Measurements from ENCODE around the gene AUTS2. TPM values are rescaled to one million over a fixed set of nuclear protein-coding genes. Genes with fewer than 3 reads are reported as not detected.

Gene AUTS2
- total RNA-seq, 1 experiment from 2014 or later = 38.5 TPM

- Histone ChIP-seq H3K9ac (ENCODE audit: low read length) (no peak overlapping the region), H3K36me3 (ENCODE audit: insufficient read depth, low read length) (no peaks in the 10 kb centered on the region), H2AFZ (ENCODE audit: low read length) (no peak overlapping the region), H3K27ac (ENCODE audit: low read length) (no peak overlapping the region), H3K4me2 (ENCODE audit: low read depth, low read length, poor library complexity, severe bottlenecking) (no peak overlapping the region), H4K20me1 (ENCODE audit: insufficient read depth, low read depth, low read length) (peaks cover 44% of the 10 kb centered on the region), H3K4me3 (ENCODE audit: low read length) (no peak overlapping the region), H3K4me1 (ENCODE audit: low read length) (peaks cover 28% of the 10 kb centered on the region), H3K79me2 (ENCODE audit: low read length) (no peaks in the 10 kb centered on the region), H3K9me3 (ENCODE audit: low read length) (no peaks in the 10 kb centered on the region), H3K27me3 (ENCODE audit: low read length) (no peaks in the 10 kb centered on the region; the same call in 1 of the 2 replicates), H3K9me2 (replicated peaks; ENCODE audit: insufficient read depth, low read length) (no peaks in the 10 kb centered on the region)
- DNase-seq = no peak
Observed at GRCh38 chr7:69657985-69658384, 59.7 kb downstream of the AUTS2 start.

- Histone ChIP-seq H3K9me2 (replicated peaks; ENCODE audit: insufficient read depth, low read length) (no peaks in the 10 kb centered on the region), H2AFZ (ENCODE audit: low read length) (no peak overlapping the region), H3K9me3 (ENCODE audit: low read length) (no peaks in the 10 kb centered on the region), H4K20me1 (ENCODE audit: insufficient read depth, low read depth, low read length) (peaks cover 49% of the 10 kb centered on the region), H3K27ac (ENCODE audit: low read length) (no peak overlapping the region), H3K36me3 (ENCODE audit: insufficient read depth, low read length) (no peaks in the 10 kb centered on the region), H3K4me1 (ENCODE audit: low read length) (peaks cover 23% of the 10 kb centered on the region), H3K79me2 (ENCODE audit: low read length) (no peaks in the 10 kb centered on the region), H3K4me3 (ENCODE audit: low read length) (no peak overlapping the region), H3K27me3 (ENCODE audit: low read length) (no peaks in the 10 kb centered on the region; the same call in 1 of the 2 replicates), H3K4me2 (ENCODE audit: low read depth, low read length, poor library complexity, severe bottlenecking) (no peak overlapping the region), H3K9ac (ENCODE audit: low read length) (no peak overlapping the region)
- DNase-seq = no peak
Observed at GRCh38 chr7:69659983-69660382, 61.7 kb downstream of the AUTS2 start.

- no peak for DNase-seq
- H3K9ac ChIP-seq (ENCODE audit: low read length) = no peak overlapping the region
- H3K9me3 ChIP-seq (ENCODE audit: low read length) = no peaks in the 10 kb centered on the region
- peaks cover 49% of the 10 kb centered on the region for H4K20me1 ChIP-seq (ENCODE audit: insufficient read depth, low read depth, low read length)
- no peaks in the 10 kb centered on the region for H3K79me2 ChIP-seq (ENCODE audit: low read length)
- H3K27ac ChIP-seq (ENCODE audit: low read length) = no peak overlapping the region
- H3K4me1 ChIP-seq (ENCODE audit: low read length) = peaks cover 20% of the 10 kb centered on the region
- no peaks in the 10 kb centered on the region for H3K9me2 ChIP-seq (replicated peaks; ENCODE audit: insufficient read depth, low read length)
- no peak overlapping the region for H3K4me2 ChIP-seq (ENCODE audit: low read depth, low read length, poor library complexity, severe bottlenecking)
- H2AFZ ChIP-seq (ENCODE audit: low read length) = no peak overlapping the region
- H3K27me3 ChIP-seq (ENCODE audit: low read length) = no peaks in the 10 kb centered on the region; the same call in 1 of the 2 replicates
- no peak overlapping the region for H3K4me3 ChIP-seq (ENCODE audit: low read length)
- H3K36me3 ChIP-seq (ENCODE audit: insufficient read depth, low read length) = no peaks in the 10 kb centered on the region
Observed at GRCh38 chr7:69661342-69661741, 63.1 kb downstream of the AUTS2 start.

- Histone ChIP-seq H2AFZ (ENCODE audit: low read length) (no peak overlapping the region), H3K27ac (ENCODE audit: low read length) (no peak overlapping the region), H3K9me3 (ENCODE audit: low read length) (no peaks in the 10 kb centered on the region), H4K20me1 (ENCODE audit: insufficient read depth, low read depth, low read length) (peaks cover 53% of the 10 kb centered on the region), H3K9ac (ENCODE audit: low read length) (no peak overlapping the region), H3K4me3 (ENCODE audit: low read length) (no peak overlapping the region), H3K36me3 (ENCODE audit: insufficient read depth, low read length) (no peaks in the 10 kb centered on the region), H3K9me2 (replicated peaks; ENCODE audit: insufficient read depth, low read length) (no peaks in the 10 kb centered on the region), H3K27me3 (ENCODE audit: low read length) (no peaks in the 10 kb centered on the region; the same call in 1 of the 2 replicates), H3K4me2 (ENCODE audit: low read depth, low read length, poor library complexity, severe bottlenecking) (no peak overlapping the region), H3K4me1 (ENCODE audit: low read length) (peaks cover 20% of the 10 kb centered on the region), H3K79me2 (ENCODE audit: low read length) (no peaks in the 10 kb centered on the region)
- no peak for DNase-seq
Observed at GRCh38 chr7:69663911-69664832, 65.9 kb downstream of the AUTS2 start.

GRCh38 chr7:69665369-69665768 lies 67.1 kb downstream of the AUTS2 start:
- peaks cover 15% of the 10 kb centered on the region for H3K4me1 ChIP-seq (ENCODE audit: low read length)
- no peaks in the 10 kb centered on the region for H3K9me2 ChIP-seq (replicated peaks; ENCODE audit: insufficient read depth, low read length)
- no peaks in the 10 kb centered on the region for H3K79me2 ChIP-seq (ENCODE audit: low read length)
- no peak overlapping the region for H3K27ac ChIP-seq (ENCODE audit: low read length)
- no peak overlapping the region for H3K4me2 ChIP-seq (ENCODE audit: low read depth, low read length, poor library complexity, severe bottlenecking)
- DNase-seq = no peak
- H3K36me3 ChIP-seq (ENCODE audit: insufficient read depth, low read length) = no peaks in the 10 kb centered on the region
- no peak overlapping the region for H2AFZ ChIP-seq (ENCODE audit: low read length)
- H3K4me3 ChIP-seq (ENCODE audit: low read length) = no peak overlapping the region
- peaks cover 55% of the 10 kb centered on the region for H4K20me1 ChIP-seq (ENCODE audit: insufficient read depth, low read depth, low read length)
- no peaks in the 10 kb centered on the region for H3K9me3 ChIP-seq (ENCODE audit: low read length)
- H3K27me3 ChIP-seq (ENCODE audit: low read length) = no peaks in the 10 kb centered on the region; the same call in 1 of the 2 replicates
- no peak overlapping the region for H3K9ac ChIP-seq (ENCODE audit: low read length)

GRCh38 chr7:69668339-69668870 lies 70.1 kb downstream of the AUTS2 start:
- Histone ChIP-seq H3K9me3 (ENCODE audit: low read length) (no peaks in the 10 kb centered on the region), H3K9me2 (replicated peaks; ENCODE audit: insufficient read depth, low read length) (no peaks in the 10 kb centered on the region), H3K36me3 (ENCODE audit: insufficient read depth, low read length) (no peaks in the 10 kb centered on the region), H3K4me1 (ENCODE audit: low read length) (peaks cover 11% of the 10 kb centered on the region), H3K79me2 (ENCODE audit: low read length) (no peaks in the 10 kb centered on the region), H3K27me3 (ENCODE audit: low read length) (no peaks in the 10 kb centered on the region), H3K27ac (ENCODE audit: low read length) (no peak overlapping the region), H4K20me1 (ENCODE audit: insufficient read depth, low read depth, low read length) (peaks cover 50% of the 10 kb centered on the region), H3K9ac (ENCODE audit: low read length) (no peak overlapping the region), H2AFZ (ENCODE audit: low read length) (no peak overlapping the region), H3K4me3 (ENCODE audit: low read length) (no peak overlapping the region), H3K4me2 (ENCODE audit: low read depth, low read length, poor library complexity, severe bottlenecking) (no peak overlapping the region)
- no peak for DNase-seq

GRCh38 chr7:69670701-69671100 lies 72.4 kb downstream of the AUTS2 start:
- H3K9me3 ChIP-seq (ENCODE audit: low read length) = no peaks in the 10 kb centered on the region

GRCh38 chr7:69673074-69673473 lies 74.8 kb downstream of the AUTS2 start:
- Histone ChIP-seq H3K27ac (ENCODE audit: low read length) (no peak overlapping the region), H4K20me1 (ENCODE audit: insufficient read depth, low read depth, low read length) (peaks cover 37% of the 10 kb centered on the region), H3K4me2 (ENCODE audit: low read depth, low read length, poor library complexity, severe bottlenecking) (no peak overlapping the region), H3K4me1 (ENCODE audit: low read length) (peaks cover 10% of the 10 kb centered on the region), H3K9me2 (replicated peaks; ENCODE audit: insufficient read depth, low read length) (no peaks in the 10 kb centered on the region), H3K9ac (ENCODE audit: low read length) (no peak overlapping the region), H3K27me3 (ENCODE audit: low read length) (no peaks in the 10 kb centered on the region), H3K4me3 (ENCODE audit: low read length) (no peak overlapping the region), H3K79me2 (ENCODE audit: low read length) (no peaks in the 10 kb centered on the region), H3K9me3 (ENCODE audit: low read length) (no peaks in the 10 kb centered on the region), H2AFZ (ENCODE audit: low read length) (no peak overlapping the region), H3K36me3 (ENCODE audit: insufficient read depth, low read length) (no peaks in the 10 kb centered on the region)
- DNase-seq = no peak

More at GRCh38 chr7:69670701-69671100, 72.4 kb downstream of the AUTS2 start:
- no peaks in the 10 kb centered on the region for H3K27me3 ChIP-seq (ENCODE audit: low read length)
- no peak for DNase-seq
- no peak overlapping the region for H3K4me2 ChIP-seq (ENCODE audit: low read depth, low read length, poor library complexity, severe bottlenecking)
- no peaks in the 10 kb centered on the region for H3K4me1 ChIP-seq (ENCODE audit: low read length)
- no peaks in the 10 kb centered on the region for H3K9me2 ChIP-seq (replicated peaks; ENCODE audit: insufficient read depth, low read length)
- no peaks in the 10 kb centered on the region for H3K36me3 ChIP-seq (ENCODE audit: insufficient read depth, low read length)
- peaks cover 49% of the 10 kb centered on the region for H4K20me1 ChIP-seq (ENCODE audit: insufficient read depth, low read depth, low read length)
- H3K9ac ChIP-seq (ENCODE audit: low read length) = no peak overlapping the region
- no peaks in the 10 kb centered on the region for H3K79me2 ChIP-seq (ENCODE audit: low read length)
- H3K4me3 ChIP-seq (ENCODE audit: low read length) = no peak overlapping the region
- H2AFZ ChIP-seq (ENCODE audit: low read length) = no peak overlapping the region
- H3K27ac ChIP-seq (ENCODE audit: low read length) = no peak overlapping the region

Data from Karpas-422 (cell line).